Esophagus muscularis mucosa (tissue), 3 donors: ENCODE measurements around the gene RNF227.

Source experiments
- CTCF ChIP-seq, 3 experiments: fragments of 200-600 bp in 2 of 3; fragments of 450-650 bp in 1 of 3; sonication (generic) in 2 of 3; IDR thresholded peaks; one replicate each; pipeline ENCODE4 v1.5.1; 2017 to 2019; ENCODE audit warnings: antibody characterized with exemption in 3 of 3, mild to moderate bottlenecking in 2 of 3, moderate library complexity in 1 of 3
- POLR2A ChIP-seq: fragments of 450-650 bp; IDR thresholded peaks from one replicate; pipeline ENCODE4 v1.6.1; 2017; ENCODE audit warnings: antibody characterized with exemption, moderate library complexity, mild to moderate bottlenecking, low read depth
- POLR2AphosphoS5 ChIP-seq, 2 donors: sonication (generic); formaldehyde crosslinking; IDR thresholded peaks; one replicate each; pipeline ENCODE4 v1.6.1; 2017; ENCODE audit warnings: antibody characterized with exemption in 2 of 2

DNA sequence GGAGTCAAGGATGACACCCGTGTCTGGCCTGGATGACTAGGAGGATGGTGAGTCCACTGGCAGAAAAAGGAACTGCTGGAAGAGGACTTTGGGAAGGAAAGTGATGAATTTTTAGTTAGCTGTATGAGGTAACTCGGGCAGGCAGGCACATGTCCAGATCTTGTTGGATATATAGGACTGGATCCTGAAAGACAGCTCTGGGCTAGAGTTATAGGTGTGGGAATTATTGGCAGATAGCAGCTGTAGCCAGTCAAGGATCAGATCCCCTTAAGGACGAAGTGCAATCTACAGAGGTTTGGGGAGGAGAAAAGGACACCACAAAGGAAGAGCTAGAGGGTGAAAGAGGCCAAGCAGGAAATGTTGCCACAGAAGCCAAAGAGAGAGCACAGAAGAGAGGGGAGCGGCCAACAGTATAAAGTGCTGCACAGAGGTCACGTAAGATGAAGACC, 48.2 kb downstream of the RNF227 start:
- no peak for TF ChIP-seq POLR2AphosphoS5 (IDR thresholded peaks at IDR 0.05)
- no peak for TF ChIP-seq CTCF (IDR thresholded peaks at IDR 0.05)
- no peak for TF ChIP-seq POLR2A
